Ovary (tissue), 3 donors: ENCODE measurements around the gene TIGD6.

ENCODE experiments used
- POLR2A ChIP-seq: fragments of 450-650 bp; IDR thresholded peaks from one replicate; pipeline ENCODE4 v1.6.1; 2017; ENCODE audit warnings: antibody characterized with exemption, mild to moderate bottlenecking, moderate library complexity
- TF ChIP-seq, protein P1 (sequence below), 3 donors: fragments of 450-650 bp in 2 of 3; fragments of 200-600 bp in 1 of 3; IDR thresholded peaks; one replicate each; pipeline versions ENCODE4 v1.5.1 to v1.8.0; 2016 to 2022; ENCODE audit warnings: antibody characterized with exemption in 3 of 3, mild to moderate bottlenecking in 1 of 3
- donor health status: DM: no; HTN: no; CAD: no.

DNA sequence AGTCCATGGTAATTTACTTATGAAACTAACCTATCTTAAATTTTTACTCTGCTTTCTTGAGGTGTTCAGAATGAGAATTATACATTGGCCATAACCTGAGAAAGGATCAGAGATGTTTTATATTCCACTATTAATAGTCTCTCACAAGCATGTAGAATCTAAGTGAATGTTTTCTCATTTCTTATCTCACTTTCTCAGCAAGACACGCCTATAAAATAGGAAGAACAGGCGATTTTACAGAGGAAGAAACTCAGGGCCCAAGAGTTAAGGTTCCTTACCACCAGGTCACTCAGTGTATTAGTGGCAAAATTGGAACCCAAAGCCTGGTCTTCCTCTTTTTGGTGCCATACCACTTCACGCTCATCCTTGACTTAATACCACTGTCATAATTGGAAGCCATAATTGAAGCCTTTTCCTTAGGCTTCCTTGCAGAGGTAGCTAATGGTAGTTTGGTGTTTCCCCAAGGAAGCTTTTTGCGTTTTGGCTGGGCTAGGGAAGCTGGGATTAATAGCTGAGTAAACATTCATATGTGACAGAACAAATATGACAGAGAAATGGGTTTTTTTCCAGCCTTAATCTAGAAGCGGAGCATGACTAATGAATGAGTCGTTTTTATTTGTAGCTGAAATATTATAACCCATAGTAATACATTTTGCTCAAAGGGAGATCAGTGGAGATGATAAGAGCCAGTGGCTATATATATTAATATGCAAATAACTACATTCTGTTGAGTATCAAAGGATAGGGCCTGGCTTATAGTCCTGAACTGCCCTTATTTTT, 17.0 kb upstream of the TIGD6 start:
- TF ChIP-seq, protein P1, sequence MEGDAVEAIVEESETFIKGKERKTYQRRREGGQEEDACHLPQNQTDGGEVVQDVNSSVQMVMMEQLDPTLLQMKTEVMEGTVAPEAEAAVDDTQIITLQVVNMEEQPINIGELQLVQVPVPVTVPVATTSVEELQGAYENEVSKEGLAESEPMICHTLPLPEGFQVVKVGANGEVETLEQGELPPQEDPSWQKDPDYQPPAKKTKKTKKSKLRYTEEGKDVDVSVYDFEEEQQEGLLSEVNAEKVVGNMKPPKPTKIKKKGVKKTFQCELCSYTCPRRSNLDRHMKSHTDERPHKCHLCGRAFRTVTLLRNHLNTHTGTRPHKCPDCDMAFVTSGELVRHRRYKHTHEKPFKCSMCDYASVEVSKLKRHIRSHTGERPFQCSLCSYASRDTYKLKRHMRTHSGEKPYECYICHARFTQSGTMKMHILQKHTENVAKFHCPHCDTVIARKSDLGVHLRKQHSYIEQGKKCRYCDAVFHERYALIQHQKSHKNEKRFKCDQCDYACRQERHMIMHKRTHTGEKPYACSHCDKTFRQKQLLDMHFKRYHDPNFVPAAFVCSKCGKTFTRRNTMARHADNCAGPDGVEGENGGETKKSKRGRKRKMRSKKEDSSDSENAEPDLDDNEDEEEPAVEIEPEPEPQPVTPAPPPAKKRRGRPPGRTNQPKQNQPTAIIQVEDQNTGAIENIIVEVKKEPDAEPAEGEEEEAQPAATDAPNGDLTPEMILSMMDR (IDR thresholded peaks at IDR 0.05): no peak
- TF ChIP-seq POLR2A: no peak
